ENCODE results near the gene PDE3B.
A peak's percentile ranks its signal among the peaks of the same experiment; 100 is the strongest.
"Not testable (repeated sequence)": the region's sequence is repeated elsewhere in the genome, so short reads cannot be mapped to it uniquely, and the experiment has no call there.

The PDE3B gene

DNA sequence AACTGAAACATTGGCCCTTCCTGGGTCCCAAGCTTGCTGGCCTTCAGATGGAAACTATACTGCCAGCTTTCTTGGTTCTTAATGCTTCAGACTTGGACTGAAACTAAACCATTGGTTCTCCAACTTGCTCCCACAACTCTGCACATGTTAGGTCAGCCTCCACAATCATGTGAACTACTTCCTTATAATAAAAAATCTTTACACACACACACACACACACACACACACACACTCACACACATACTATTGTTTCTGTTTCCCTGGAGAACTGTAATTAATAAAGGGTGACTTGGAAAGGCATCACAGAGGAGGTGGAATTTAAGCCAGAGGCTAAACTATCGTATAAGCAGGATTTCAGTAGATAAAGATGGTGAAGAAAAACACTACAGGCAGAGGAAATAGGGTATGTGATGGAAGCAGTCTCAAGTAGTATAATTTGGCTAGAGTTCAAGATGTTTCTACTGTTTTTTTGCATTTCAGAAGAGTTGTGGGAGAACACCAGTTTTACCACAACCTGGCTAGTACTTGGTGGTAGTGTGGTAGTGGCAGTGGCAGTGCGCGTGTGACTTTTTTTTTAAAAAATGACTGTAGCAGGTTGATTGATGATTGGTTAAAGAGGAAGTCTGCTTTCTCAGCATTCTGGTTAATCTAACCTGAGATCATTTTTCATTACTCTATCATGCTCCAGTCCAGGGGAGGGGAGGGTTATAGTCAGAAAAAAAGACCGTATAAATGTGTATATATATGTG is 70.1 kb downstream of the PDE3B start:
- Mint-ChIP-seq H3K27ac (peak overlapping the region; percentile 63), H3K36me3 (ENCODE audit: low read depth) (no peaks in the 10 kb centered on the region), H3K27me3 (no peaks in the 10 kb centered on the region), H3K4me1 (ENCODE audit: low read depth) (peaks cover 19% of the 10 kb centered on the region), H3K9me3 (peaks cover 8% of the 10 kb centered on the region), H3K4me3 (no peak overlapping the region)
- intact Hi-C loops (cut with micrococcal nuclease): no loop called here

DNA sequence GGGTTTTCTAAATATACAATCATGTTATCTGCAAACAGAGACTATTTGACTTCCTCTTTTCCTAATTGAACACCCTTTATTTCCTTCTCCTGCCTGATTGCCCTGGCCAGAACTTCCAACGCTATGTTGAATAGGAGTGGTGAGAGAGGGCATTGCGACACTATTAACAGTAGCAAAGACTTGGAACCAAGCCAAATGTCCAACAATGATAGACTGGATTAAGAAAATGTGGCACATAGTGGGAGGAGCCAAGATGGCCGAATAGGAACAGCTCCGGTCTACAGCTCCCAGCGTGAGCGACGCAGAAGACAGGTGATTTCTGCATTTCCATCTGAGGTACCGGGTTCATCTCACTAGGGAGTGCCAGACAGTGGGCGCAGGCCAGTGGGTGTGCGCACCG is 72.1 kb downstream of the PDE3B start:
- H3K4me3 Mint-ChIP-seq; H3K36me3 Mint-ChIP-seq (ENCODE audit: low read depth); H3K27me3 Mint-ChIP-seq; intact Hi-C loops (cut with micrococcal nuclease); H3K9me3 Mint-ChIP-seq; H3K27ac Mint-ChIP-seq: not testable (repeated sequence)
- peaks cover 19% of the 10 kb centered on the region for H3K4me1 Mint-ChIP-seq (ENCODE audit: low read depth)

DNA sequence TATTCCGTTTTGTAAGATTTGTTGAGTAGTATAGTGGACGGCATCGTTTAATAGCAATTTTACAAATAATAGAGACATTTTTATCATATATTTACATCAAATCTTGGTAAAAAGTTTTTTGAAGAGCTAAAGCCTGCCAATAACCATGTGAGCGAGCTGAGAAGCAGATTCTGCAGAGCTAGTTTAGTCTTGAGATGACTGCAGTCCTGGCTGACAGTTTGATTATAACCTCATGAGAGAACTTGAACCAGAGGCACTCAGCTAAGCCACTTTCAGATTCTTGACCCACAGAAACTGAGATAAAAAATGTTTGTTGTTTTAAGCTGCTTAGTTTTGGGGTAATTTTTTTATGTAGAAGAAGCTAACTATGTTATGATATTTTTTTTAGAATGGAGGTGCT is 78.9 kb downstream of the PDE3B start:
- no peak overlapping the region for H3K27ac Mint-ChIP-seq

DNA sequence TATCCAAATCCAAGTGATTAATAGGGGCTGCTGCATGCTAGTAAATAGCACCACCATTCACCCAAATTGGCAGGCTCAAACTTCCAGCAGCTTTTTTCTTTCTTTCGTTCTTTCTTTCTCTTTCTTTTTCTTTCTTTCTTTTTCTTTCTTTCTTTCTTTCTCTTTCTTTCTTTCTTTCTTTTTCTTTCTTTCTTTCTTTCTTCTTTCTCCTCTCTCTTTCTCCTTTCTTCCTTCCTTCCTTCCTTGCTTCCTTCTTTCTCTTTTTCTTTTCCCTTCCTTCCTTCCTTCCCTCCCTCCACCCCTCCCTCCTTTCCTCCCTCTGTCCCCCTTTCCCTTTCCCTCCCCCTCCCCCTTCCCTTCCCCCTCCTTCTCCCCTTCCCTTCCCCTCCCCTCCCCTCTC is 81.5 kb downstream of the PDE3B start:
- H3K36me3 Mint-ChIP-seq (ENCODE audit: low read depth): no peaks in the 10 kb centered on the region
- H3K4me3 Mint-ChIP-seq: no peak overlapping the region
- no peaks in the 10 kb centered on the region for H3K9me3 Mint-ChIP-seq
- intact Hi-C loops (cut with micrococcal nuclease): no loop called here
- no peak overlapping the region for H3K27ac Mint-ChIP-seq
- H3K4me1 Mint-ChIP-seq (ENCODE audit: low read depth): peaks cover 10% of the 10 kb centered on the region
- H3K27me3 Mint-ChIP-seq: no peaks in the 10 kb centered on the region

More for the DNA sequence above, 78.9 kb downstream of the PDE3B start:
- no peaks in the 10 kb centered on the region for H3K9me3 Mint-ChIP-seq
- peaks cover 10% of the 10 kb centered on the region for H3K4me1 Mint-ChIP-seq (ENCODE audit: low read depth)
- no peaks in the 10 kb centered on the region for H3K27me3 Mint-ChIP-seq
- intact Hi-C loops (cut with micrococcal nuclease): no loop called here
- no peaks in the 10 kb centered on the region for H3K36me3 Mint-ChIP-seq (ENCODE audit: low read depth)
- H3K4me3 Mint-ChIP-seq: no peak overlapping the region

DNA sequence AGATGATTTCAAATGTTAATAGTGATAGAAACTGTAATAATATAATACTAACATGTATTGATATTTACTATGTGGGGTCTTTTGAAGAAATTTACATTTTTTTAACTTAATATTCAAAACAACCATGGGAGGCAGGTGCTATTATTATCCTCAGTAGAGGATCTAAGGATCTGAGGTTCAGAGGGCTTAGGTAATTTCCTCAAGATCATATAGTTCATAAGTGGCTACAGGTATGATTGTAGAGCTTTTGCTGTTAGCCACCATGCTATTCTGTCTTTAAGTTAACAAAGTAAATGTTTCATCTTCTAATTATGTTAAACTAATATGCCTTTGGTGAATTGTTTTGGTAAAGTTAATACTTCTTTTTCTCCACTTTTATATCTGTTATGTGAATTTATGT is 83.6 kb downstream of the PDE3B start:
- H3K36me3 Mint-ChIP-seq (ENCODE audit: low read depth): no peaks in the 10 kb centered on the region
- H3K27ac Mint-ChIP-seq: no peak overlapping the region
- H3K4me3 Mint-ChIP-seq: no peak overlapping the region
- intact Hi-C loops (cut with micrococcal nuclease): no loop called here
- H3K27me3 Mint-ChIP-seq: no peaks in the 10 kb centered on the region
- H3K9me3 Mint-ChIP-seq: no peaks in the 10 kb centered on the region
- peaks cover 10% of the 10 kb centered on the region for H3K4me1 Mint-ChIP-seq (ENCODE audit: low read depth)

DNA sequence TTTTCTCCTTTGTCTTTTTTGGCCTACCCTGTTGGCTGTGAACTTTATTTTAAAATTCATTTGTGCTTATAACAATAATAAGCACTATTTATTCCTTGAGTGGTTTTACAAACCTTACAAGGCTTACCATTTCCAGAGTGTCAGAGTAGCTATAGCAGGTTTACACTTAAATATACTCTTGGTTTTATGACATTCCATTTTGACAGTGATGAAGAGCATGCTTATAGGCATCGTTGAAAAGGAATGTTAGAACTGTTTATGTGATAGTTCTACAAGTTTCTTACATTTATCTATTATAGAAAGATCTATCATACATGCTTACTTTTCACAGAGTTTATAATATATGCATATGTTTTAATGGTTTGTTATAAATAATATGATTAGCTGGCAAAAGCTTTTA is 84.1 kb downstream of the PDE3B start:
- Mint-ChIP-seq H3K27ac (no peak overlapping the region), H3K27me3 (no peaks in the 10 kb centered on the region), H3K9me3 (no peaks in the 10 kb centered on the region), H3K4me3 (no peak overlapping the region), H3K36me3 (ENCODE audit: low read depth) (no peaks in the 10 kb centered on the region), H3K4me1 (ENCODE audit: low read depth) (peaks cover 10% of the 10 kb centered on the region)
- intact Hi-C loops (cut with micrococcal nuclease): no loop called here

DNA sequence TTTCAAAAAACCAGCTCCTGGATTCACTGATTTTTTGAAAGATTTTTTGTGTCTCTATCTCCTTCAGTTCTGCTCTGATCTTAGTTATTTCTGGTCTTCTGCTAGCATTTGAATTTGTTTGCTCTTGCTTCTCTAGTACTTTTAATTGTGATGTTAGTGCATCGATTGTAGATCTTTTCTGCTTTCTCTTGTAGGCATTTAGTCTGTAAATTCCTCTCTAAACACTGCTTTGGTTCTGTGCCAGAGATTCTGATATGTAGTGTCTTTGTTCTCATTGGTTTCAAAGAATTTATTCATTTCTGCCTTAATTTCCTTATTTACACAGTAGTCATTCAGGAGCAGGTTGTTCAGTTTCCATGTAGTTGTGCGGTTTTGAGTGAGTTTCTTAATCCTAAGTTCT is 96.9 kb downstream of the PDE3B start:
- H3K9me3 Mint-ChIP-seq: peaks cover 15% of the 10 kb centered on the region
- H3K27ac Mint-ChIP-seq; H3K4me3 Mint-ChIP-seq; H3K36me3 Mint-ChIP-seq (ENCODE audit: low read depth); intact Hi-C loops (cut with micrococcal nuclease); H3K27me3 Mint-ChIP-seq: not testable (repeated sequence)
- H3K4me1 Mint-ChIP-seq (ENCODE audit: low read depth): peaks cover 20% of the 10 kb centered on the region

DNA sequence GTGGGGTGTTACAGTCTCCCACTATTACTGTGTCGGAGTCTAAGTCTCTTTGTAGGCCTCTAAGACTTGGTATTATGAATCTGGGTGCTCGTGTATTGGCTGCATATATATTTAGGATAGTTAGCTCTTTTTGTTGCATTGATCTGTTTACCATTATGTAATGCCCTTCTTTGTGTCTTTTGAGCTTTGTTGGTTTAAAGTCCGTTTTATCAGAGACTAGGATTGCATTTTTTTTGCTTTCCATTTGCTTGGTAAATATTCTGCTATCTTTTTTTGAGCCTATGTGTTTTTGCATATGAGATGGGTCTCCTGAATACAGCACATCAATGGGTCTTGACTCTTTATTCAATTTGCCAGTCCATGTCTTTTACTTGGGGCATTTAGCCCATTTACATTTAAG is 97.6 kb downstream of the PDE3B start:
- H3K4me1 Mint-ChIP-seq (ENCODE audit: low read depth): peaks cover 20% of the 10 kb centered on the region
- no peaks in the 10 kb centered on the region for H3K27me3 Mint-ChIP-seq
- H3K4me3 Mint-ChIP-seq: no peak overlapping the region
- no peaks in the 10 kb centered on the region for H3K36me3 Mint-ChIP-seq (ENCODE audit: low read depth)
- no peak overlapping the region for H3K27ac Mint-ChIP-seq
- intact Hi-C loops (cut with micrococcal nuclease): no loop called here
- peaks cover 15% of the 10 kb centered on the region for H3K9me3 Mint-ChIP-seq

DNA sequence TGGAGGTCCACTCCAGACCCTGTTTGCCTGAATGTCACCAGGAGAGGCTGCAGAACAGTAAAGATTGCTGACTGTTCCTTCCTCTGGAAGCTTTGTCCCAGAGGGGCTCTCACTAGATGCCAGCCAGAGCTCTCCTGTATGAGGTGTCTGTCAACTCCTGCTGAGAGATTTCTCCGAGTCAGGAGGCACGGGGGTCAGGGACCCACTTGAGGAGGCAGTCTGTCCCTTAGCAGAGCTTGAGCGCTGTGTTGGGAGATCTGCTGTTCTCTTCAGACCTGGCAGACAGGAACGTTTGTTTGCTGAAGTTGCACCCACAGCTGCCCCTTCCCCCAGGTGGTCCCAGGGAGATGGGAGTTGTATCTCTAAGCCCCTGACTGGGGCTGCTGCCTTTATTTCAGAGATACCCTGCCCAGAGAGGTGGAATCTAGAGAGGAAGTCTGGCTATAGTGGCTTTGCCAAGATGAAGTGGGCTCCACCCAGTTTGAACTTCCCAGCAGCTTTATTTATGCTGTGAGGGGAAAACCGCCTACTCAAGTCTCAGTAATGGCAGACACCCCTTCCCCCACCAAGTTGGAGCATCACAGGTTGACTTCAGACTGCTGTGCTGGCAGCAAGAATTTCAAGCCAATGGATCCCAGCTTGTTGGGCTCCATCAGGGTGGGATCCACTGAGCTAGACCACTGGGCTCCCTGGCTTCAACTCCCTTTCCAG is 99.4 kb downstream of the PDE3B start:
- peaks cover 15% of the 10 kb centered on the region for H3K9me3 Mint-ChIP-seq
- no peaks in the 10 kb centered on the region for H3K36me3 Mint-ChIP-seq (ENCODE audit: low read depth)
- H3K4me1 Mint-ChIP-seq (ENCODE audit: low read depth): peaks cover 20% of the 10 kb centered on the region
- no peaks in the 10 kb centered on the region for H3K27me3 Mint-ChIP-seq
- H3K4me3 Mint-ChIP-seq: no peak overlapping the region
- H3K27ac Mint-ChIP-seq: peak overlapping the region; percentile 14
- intact Hi-C loops (cut with micrococcal nuclease): no loop called here

DNA sequence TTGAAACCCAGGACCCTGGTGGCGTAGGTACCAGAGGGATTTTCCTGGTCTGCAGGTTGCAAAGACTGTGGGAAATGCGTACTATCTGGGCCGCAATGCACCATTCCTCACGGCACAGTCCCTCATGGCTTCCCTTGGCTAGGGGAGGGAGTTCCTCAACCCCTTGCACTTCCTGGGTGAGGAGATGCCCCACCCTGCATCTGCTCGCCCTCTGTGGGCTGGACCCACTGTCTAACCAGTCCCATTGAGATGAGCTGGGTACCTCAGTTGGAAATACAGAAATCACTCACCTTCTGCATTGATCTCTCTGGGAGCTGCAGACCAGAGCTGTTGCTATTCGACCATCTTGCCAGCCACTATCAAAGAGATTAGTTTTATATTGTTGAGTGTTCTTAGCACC is 100.1 kb downstream of the PDE3B start:
- H3K4me3 Mint-ChIP-seq; H3K27ac Mint-ChIP-seq; H3K36me3 Mint-ChIP-seq (ENCODE audit: low read depth); H3K27me3 Mint-ChIP-seq; intact Hi-C loops (cut with micrococcal nuclease): not testable (repeated sequence)
- peaks cover 20% of the 10 kb centered on the region for H3K4me1 Mint-ChIP-seq (ENCODE audit: low read depth)
- peaks cover 15% of the 10 kb centered on the region for H3K9me3 Mint-ChIP-seq

DNA sequence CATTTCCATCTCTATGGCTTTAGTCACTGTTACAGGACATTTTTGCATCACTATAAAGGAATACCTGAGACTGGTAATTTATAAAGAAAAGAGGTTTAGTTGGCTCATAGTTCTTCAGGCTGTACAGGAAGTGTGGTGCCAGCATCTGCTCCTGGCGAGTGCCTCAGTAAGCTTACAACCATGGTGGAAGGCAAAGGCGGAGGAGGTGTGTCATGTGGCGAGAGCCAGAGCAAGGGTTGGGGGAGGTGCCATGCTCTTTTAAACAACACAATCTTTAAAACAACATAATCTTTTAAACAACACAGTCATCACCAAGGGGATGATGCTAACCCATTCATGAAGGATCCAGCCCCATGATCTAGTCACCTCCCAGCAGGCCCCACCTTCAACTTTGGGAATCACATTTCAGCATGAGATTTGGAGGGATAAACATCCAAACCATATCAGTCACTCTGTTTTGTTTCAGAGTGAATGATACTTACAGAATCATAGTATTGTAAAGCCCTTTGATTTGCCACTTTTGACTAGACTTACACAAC is 103.3 kb downstream of the PDE3B start:
- H3K27ac Mint-ChIP-seq: no peak overlapping the region
- no peaks in the 10 kb centered on the region for H3K9me3 Mint-ChIP-seq
- intact Hi-C loops (cut with micrococcal nuclease): no loop called here
- H3K36me3 Mint-ChIP-seq (ENCODE audit: low read depth): no peaks in the 10 kb centered on the region
- H3K4me3 Mint-ChIP-seq: no peak overlapping the region
- peaks cover 27% of the 10 kb centered on the region for H3K4me1 Mint-ChIP-seq (ENCODE audit: low read depth)
- H3K27me3 Mint-ChIP-seq: no peaks in the 10 kb centered on the region

DNA sequence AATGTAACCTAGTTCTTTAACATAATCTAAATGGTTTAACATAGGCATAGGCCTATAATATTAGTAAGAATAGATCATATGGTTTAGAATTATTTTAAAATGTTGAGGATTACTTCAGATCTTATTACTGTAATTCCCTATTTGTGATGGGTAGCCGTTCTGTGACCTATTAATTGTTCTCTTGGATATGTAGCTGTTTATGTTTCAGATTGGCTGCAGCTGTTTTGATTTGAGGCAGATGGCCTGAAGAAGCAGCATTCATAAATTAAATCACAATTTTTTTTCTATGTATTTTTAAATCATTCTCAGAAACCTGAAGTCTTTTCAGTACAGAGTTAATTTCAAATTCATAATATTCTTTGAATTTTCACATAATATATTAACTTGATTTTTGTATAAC is 104.5 kb downstream of the PDE3B start:
- no peaks in the 10 kb centered on the region for H3K36me3 Mint-ChIP-seq (ENCODE audit: low read depth)
- no peak overlapping the region for H3K27ac Mint-ChIP-seq
- no peaks in the 10 kb centered on the region for H3K9me3 Mint-ChIP-seq
- no peaks in the 10 kb centered on the region for H3K27me3 Mint-ChIP-seq
- H3K4me1 Mint-ChIP-seq (ENCODE audit: low read depth): peaks cover 18% of the 10 kb centered on the region
- intact Hi-C loops (cut with micrococcal nuclease): no loop called here
- no peak overlapping the region for H3K4me3 Mint-ChIP-seq

DNA sequence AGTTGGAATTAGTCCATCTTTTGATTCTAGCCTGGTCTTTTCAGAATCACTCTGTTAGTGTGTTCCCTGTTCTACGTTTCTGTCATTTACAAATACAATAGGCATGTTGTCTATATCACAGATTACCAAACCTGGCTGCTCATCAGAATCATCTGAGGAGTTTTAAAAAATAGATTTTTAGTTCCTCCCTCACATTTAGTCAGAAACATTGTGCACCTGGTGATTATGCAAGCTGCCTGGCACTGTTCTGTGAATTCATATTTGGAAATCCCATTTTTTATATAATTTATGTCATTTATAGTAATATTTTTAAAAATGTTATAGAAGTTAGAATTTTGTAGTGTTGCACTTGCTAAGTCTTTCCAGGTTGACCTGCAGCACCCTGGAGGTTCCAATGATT is 107.3 kb downstream of the PDE3B start:
- intact Hi-C loops (cut with micrococcal nuclease): no loop called here
- H3K4me1 Mint-ChIP-seq (ENCODE audit: low read depth): peaks cover 7% of the 10 kb centered on the region

DNA sequence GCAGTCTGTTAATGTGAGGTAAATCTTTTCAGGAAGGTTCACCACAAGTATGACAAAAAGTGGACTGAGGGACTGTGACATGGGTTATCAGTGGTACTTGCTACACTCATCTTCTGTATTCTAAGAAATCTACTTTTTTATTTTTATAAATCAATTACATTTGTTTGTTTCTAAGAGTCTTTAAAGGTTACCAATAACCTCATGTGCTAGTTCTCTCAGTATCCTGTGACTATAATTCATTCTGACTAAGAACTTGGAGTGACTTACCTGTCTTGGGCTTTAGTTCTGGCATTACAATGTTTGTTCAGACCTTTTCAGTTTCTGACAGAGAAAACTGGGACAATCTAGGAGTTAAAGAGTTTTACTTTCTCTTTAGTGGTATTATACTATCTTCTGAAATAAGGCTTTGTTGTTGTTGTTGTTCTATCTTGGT is 108.4 kb downstream of the PDE3B start:
- H3K4me3 Mint-ChIP-seq: no peak overlapping the region
- intact Hi-C loops (cut with micrococcal nuclease): no loop called here
- no peaks in the 10 kb centered on the region for H3K36me3 Mint-ChIP-seq (ENCODE audit: low read depth)
- H3K9me3 Mint-ChIP-seq: no peaks in the 10 kb centered on the region
- H3K4me1 Mint-ChIP-seq (ENCODE audit: low read depth): peaks cover 7% of the 10 kb centered on the region
- no peak overlapping the region for H3K27ac Mint-ChIP-seq
- no peaks in the 10 kb centered on the region for H3K27me3 Mint-ChIP-seq

More for the DNA sequence above, 107.3 kb downstream of the PDE3B start:
- H3K27me3 Mint-ChIP-seq: no peaks in the 10 kb centered on the region
- no peak overlapping the region for H3K4me3 Mint-ChIP-seq
- H3K36me3 Mint-ChIP-seq (ENCODE audit: low read depth): no peaks in the 10 kb centered on the region
- no peaks in the 10 kb centered on the region for H3K9me3 Mint-ChIP-seq
- no peak overlapping the region for H3K27ac Mint-ChIP-seq

Measured in dendritic cell treated with granulocyte-macrophage colony-stimulating factor and Interleukin-4, amounts not matched to agents 40 ng/mL and 50 ng/mL, for 4 days (primary cell).